Hepatocyte (in vitro differentiated cells): ENCODE measurements around the gene HES1. TPM values are rescaled to one million over a fixed set of nuclear protein-coding genes. Genes with fewer than 3 reads are reported as not detected.
"Not testable (repeated sequence)": the region's sequence is repeated elsewhere in the genome, so short reads cannot be mapped to it uniquely, and the experiment has no call there.

Experiments used
- DNase-seq: peaks from one replicate; pipeline ENCODE4 v3.0.0-alpha.2; 2016; ENCODE audit warnings: low spot score
- H2AFZ ChIP-seq: fragments of 200-600 bp; sonication (generic); 2 replicates; pipeline ENCODE4 v1.6.0; 2016; ENCODE audit warnings: antibody characterized with exemption, mild to moderate bottlenecking
- H3K27ac ChIP-seq: fragments of 200-600 bp; sonication (generic); 2 replicates; pipeline ENCODE4 v1.5.1; 2016; ENCODE audit warnings: mild to moderate bottlenecking
- H3K27me3 ChIP-seq: fragments of 200-600 bp; sonication (generic); 2 replicates; pipeline ENCODE4 v1.6.1; 2016
- H3K36me3 ChIP-seq: fragments of 200-600 bp; sonication (generic); replicated peaks from 2 replicates; pipeline ENCODE4 v1.5.1; 2016; ENCODE audit warnings: low read depth; ENCODE audit not compliant: insufficient read depth
- H3K4me1 ChIP-seq: fragments of 200-600 bp; sonication (generic); 2 replicates; pipeline ENCODE4 v1.5.1; 2016; ENCODE audit warnings: mild to moderate bottlenecking, moderate library complexity; ENCODE audit not compliant: insufficient read depth
- H3K4me2 ChIP-seq: fragments of 200-600 bp; sonication (generic); 2 replicates; pipeline ENCODE4 v1.6.0; 2016
- H3K4me3 ChIP-seq: fragments of 200-600 bp; sonication (generic); 2 replicates; pipeline ENCODE4 v1.5.1; 2016; ENCODE audit warnings: mild to moderate bottlenecking
- H3K79me2 ChIP-seq: fragments of 200-600 bp; sonication (generic); 2 replicates; pipeline ENCODE4 v1.6.0; 2017; ENCODE audit warnings: mild to moderate bottlenecking
- H3K9me2 ChIP-seq: fragments of 200-600 bp; sonication (generic); replicated peaks from 2 replicates; pipeline ENCODE4 v1.6.0; 2017; ENCODE audit warnings: mild to moderate bottlenecking; ENCODE audit not compliant: insufficient read depth
- H3K9me3 ChIP-seq: fragments of 200-600 bp; sonication (generic); 2 replicates; pipeline ENCODE4 v1.5.1; 2016; ENCODE audit warnings: low read depth, mild to moderate bottlenecking
- H4K20me1 ChIP-seq: fragments of 200-600 bp; sonication (generic); 2 replicates; pipeline ENCODE4 v1.6.0; 2016; ENCODE audit warnings: mild to moderate bottlenecking; ENCODE audit not compliant: insufficient read depth, poor library complexity, severe bottlenecking
- EZH2 ChIP-seq: fragments of 200-600 bp; sonication (generic); IDR thresholded peaks from 2 replicates; pipeline ENCODE4 v1.6.1; 2016; ENCODE audit warnings: antibody characterized with exemption, mild to moderate bottlenecking, borderline replicate concordance
- EZH2phosphoT487 ChIP-seq: fragments of 200-600 bp; sonication (generic); IDR thresholded peaks from one replicate; pipeline ENCODE4 v1.6.1; 2018; ENCODE audit warnings: antibody characterized with exemption, mild to moderate bottlenecking, low read depth, moderate library complexity; ENCODE audit not compliant: unreplicated experiment, severe bottlenecking
- WGBS: methylation state at CpG from one replicate; pipeline ENCODE4 v1.1.6; 2016; ENCODE audit warnings: low lambda C conversion rate; ENCODE audit errors: missing lambda C conversion rate; 5-methylcytosine and 5-hydroxymethylcytosine counted together
- polyA plus RNA-seq: library from polyadenylated mRNA; unstranded; fragments of >200 nt; fragmentation: Nextera tagmentation; extraction: Ambion mirVana; gene quantifications from 2 replicates; pipeline ENCODE4 v1.2.1, GENCODE V29; 2016
- total RNA-seq: library from RNA; depleted of rRNA; stranded (reverse); fragments of >200 nt; gene quantifications from 2 replicates; pipeline ENCODE4 v1.2.3, GENCODE V29; 2014
- TF ChIP-seq, protein P1 (sequence below): fragments of 200-600 bp; sonication (generic); IDR thresholded peaks from 2 replicates; pipeline ENCODE4 v1.5.1; 2016; ENCODE audit warnings: antibody characterized with exemption, mild to moderate bottlenecking; ENCODE audit not compliant: poor library complexity

HES1 gene
- total and polyA plus RNA-seq, 2 experiments from 2014 or later: 131 to 136 TPM

GRCh38 chr3:194126790-194127189, 9.2 kb upstream of the HES1 start:
- H3K4me1 ChIP-seq: peaks cover 31% of the 10 kb centered on the region
- no peak overlapping the region for H3K27ac ChIP-seq
- no peak for DNase-seq
- H3K9me3 ChIP-seq: no peaks in the 10 kb centered on the region
- no peaks in the 10 kb centered on the region for H4K20me1 ChIP-seq
- H3K79me2 ChIP-seq: no peaks in the 10 kb centered on the region
- 95% methylated on average over 9 of the region's 9 CpGs for WGBS
- no peaks in the 10 kb centered on the region for H3K9me2 ChIP-seq
- TF ChIP-seq EZH2: no peak
- TF ChIP-seq, protein P1, sequence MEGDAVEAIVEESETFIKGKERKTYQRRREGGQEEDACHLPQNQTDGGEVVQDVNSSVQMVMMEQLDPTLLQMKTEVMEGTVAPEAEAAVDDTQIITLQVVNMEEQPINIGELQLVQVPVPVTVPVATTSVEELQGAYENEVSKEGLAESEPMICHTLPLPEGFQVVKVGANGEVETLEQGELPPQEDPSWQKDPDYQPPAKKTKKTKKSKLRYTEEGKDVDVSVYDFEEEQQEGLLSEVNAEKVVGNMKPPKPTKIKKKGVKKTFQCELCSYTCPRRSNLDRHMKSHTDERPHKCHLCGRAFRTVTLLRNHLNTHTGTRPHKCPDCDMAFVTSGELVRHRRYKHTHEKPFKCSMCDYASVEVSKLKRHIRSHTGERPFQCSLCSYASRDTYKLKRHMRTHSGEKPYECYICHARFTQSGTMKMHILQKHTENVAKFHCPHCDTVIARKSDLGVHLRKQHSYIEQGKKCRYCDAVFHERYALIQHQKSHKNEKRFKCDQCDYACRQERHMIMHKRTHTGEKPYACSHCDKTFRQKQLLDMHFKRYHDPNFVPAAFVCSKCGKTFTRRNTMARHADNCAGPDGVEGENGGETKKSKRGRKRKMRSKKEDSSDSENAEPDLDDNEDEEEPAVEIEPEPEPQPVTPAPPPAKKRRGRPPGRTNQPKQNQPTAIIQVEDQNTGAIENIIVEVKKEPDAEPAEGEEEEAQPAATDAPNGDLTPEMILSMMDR: no peak
- no peak for TF ChIP-seq EZH2phosphoT487
- no peak overlapping the region for H2AFZ ChIP-seq
- no peak overlapping the region for H3K4me2 ChIP-seq
- H3K27me3 ChIP-seq: no peaks in the 10 kb centered on the region
- H3K36me3 ChIP-seq: no peaks in the 10 kb centered on the region
- H3K4me3 ChIP-seq: no peak overlapping the region

GRCh38 chr3:194128202-194128918, 7.6 kb upstream of the HES1 start:
- 89% methylated on average over 12 of the region's 12 CpGs for WGBS
- no peaks in the 10 kb centered on the region for H3K79me2 ChIP-seq
- TF ChIP-seq, protein P1: no peak
- TF ChIP-seq EZH2phosphoT487 (no peak), EZH2 (no peak)
- no peaks in the 10 kb centered on the region for H4K20me1 ChIP-seq
- H3K36me3 ChIP-seq: no peaks in the 10 kb centered on the region
- no peaks in the 10 kb centered on the region for H3K27me3 ChIP-seq
- DNase-seq: no peak
- peaks cover 38% of the 10 kb centered on the region for H3K4me1 ChIP-seq
- no peaks in the 10 kb centered on the region for H3K9me3 ChIP-seq
- no peak overlapping the region for H3K4me2 ChIP-seq
- H3K4me3 ChIP-seq: no peak overlapping the region
- no peak overlapping the region for H3K27ac ChIP-seq
- no peak overlapping the region for H2AFZ ChIP-seq
- no peaks in the 10 kb centered on the region for H3K9me2 ChIP-seq

GRCh38 chr3:194128919-194129295, 7.0 kb upstream of the HES1 start:
- DNase-seq, H2AFZ ChIP-seq, H3K4me3 ChIP-seq, H3K9me3 ChIP-seq, H3K27me3 ChIP-seq, H3K36me3 ChIP-seq, H3K79me2 ChIP-seq, H4K20me1 ChIP-seq, H3K9me2 ChIP-seq, H3K27ac ChIP-seq: not testable (repeated sequence)
- peak overlapping the region; percentile 75 for H3K4me2 ChIP-seq
- WGBS: 88% methylated on average over 8 of the region's 8 CpGs
- H3K4me1 ChIP-seq: peaks cover 41% of the 10 kb centered on the region

DNA sequence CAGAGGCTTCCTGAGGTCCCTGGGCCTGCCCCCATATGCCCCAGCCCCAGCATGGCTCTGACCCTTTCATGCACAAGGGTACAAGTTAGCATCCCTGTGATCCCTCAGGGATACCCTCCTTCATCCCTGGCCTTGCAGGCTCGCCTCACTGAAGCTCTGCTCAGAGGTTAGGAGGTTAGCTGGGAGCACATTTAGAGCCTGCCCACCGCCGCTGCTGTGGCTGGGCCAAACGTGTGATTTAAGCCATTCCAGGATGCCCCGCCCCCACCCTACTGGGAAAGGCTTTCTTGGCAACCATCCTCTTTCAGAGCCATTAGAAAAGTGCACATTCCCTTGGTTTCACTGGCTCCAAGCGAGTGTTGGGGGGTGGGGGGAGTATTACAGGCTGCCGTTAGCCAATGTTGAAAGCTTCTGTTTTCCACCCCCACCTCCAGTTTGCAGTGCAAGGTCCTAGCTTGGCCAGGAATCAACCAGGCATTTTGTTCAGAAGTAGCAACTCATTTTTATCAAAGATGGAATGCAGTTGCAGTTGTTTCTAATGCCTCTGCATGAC, 6.3 kb upstream of the HES1 start:
- H3K27ac ChIP-seq: peak overlapping the region; percentile 96
- DNase-seq: peak; percentile 83
- H4K20me1 ChIP-seq: no peaks in the 10 kb centered on the region
- no peaks in the 10 kb centered on the region for H3K79me2 ChIP-seq
- H3K27me3 ChIP-seq: no peaks in the 10 kb centered on the region
- WGBS: 22% methylated on average over 7 of the region's 7 CpGs
- H3K36me3 ChIP-seq: no peaks in the 10 kb centered on the region
- no peak overlapping the region for H2AFZ ChIP-seq
- H3K4me2 ChIP-seq: peak overlapping the region; percentile 75
- peak overlapping the region; percentile 2 for H3K4me3 ChIP-seq
- peaks cover 41% of the 10 kb centered on the region for H3K4me1 ChIP-seq
- TF ChIP-seq, protein P1: no peak
- TF ChIP-seq EZH2phosphoT487 (no peak), EZH2 (no peak)
- H3K9me2 ChIP-seq: no peaks in the 10 kb centered on the region
- H3K9me3 ChIP-seq: no peaks in the 10 kb centered on the region
